Thymus (tissue), 11 donors: ENCODE data around the gene RAD51B. TPM values are rescaled to one million over a fixed set of nuclear protein-coding genes. Genes with fewer than 3 reads are reported as not detected.

Experiments used
- DNase-seq, 9 donors: peaks; one replicate each; pipeline ENCODE4 v3.0.0-alpha.2; 2013; ENCODE audit warnings: low spot score in 9 of 9, low read depth in 6 of 9, missing footprints in 1 of 9
- H3K27ac ChIP-seq, 2 donors: one replicate each; pipeline ENCODE4 v1.5.1; 2013; ENCODE audit warnings: control low read depth in 1 of 2, low read depth in 1 of 2, low read length in 1 of 2, mild to moderate bottlenecking in 1 of 2, moderate library complexity in 1 of 2
- H3K27me3 ChIP-seq, 2 donors: one replicate each; pipeline ENCODE4 v1.5.1; 2013; ENCODE audit warnings: low read length in 1 of 2; ENCODE audit not compliant: control insufficient read depth in 2 of 2, insufficient read depth in 1 of 2
- H3K36me3 ChIP-seq, 2 donors: one replicate each; pipeline ENCODE4 v1.5.1; 2013; ENCODE audit warnings: low read length in 1 of 2, mild to moderate bottlenecking in 1 of 2, moderate library complexity in 1 of 2; ENCODE audit not compliant: control insufficient read depth in 2 of 2, insufficient read depth in 2 of 2
- H3K4me1 ChIP-seq, 2 donors: one replicate each; pipeline ENCODE4 v1.5.1; 2013; ENCODE audit warnings: low read length in 2 of 2; ENCODE audit not compliant: control insufficient read depth in 2 of 2, insufficient read depth in 2 of 2
- H3K4me3 ChIP-seq, 2 donors: one replicate each; pipeline ENCODE4 v1.5.1; 2013; ENCODE audit warnings: low read length in 2 of 2, control low read depth in 1 of 2, mild to moderate bottlenecking in 1 of 2
- H3K9me3 ChIP-seq, 2 donors: one replicate each; pipeline ENCODE4 v1.5.1; 2013; ENCODE audit warnings: low read length in 1 of 2, mild to moderate bottlenecking in 1 of 2; ENCODE audit not compliant: control insufficient read depth in 2 of 2, insufficient read depth in 1 of 2
- WGBS: extraction: QIAGEN DNeasy Blood & Tissue Kit; methylation state at CpG from one replicate; pipeline ENCODE4 v1.1.7; 2013; 5-methylcytosine and 5-hydroxymethylcytosine counted together
- polyA plus RNA-seq: library from polyadenylated mRNA; stranded (reverse); fragments of 200-250 nt; gene quantifications from one replicate; pipeline ENCODE4 v1.2.3, GENCODE V29; 2013
- total RNA-seq: library from RNA; stranded (reverse); fragments of 120-200 nt; gene quantifications from one replicate; pipeline ENCODE4 v1.2.4, GENCODE V29; 2013
- donor health status: healthy.

Gene RAD51B
- total and polyA plus RNA-seq, 2 donors = 7.8 to 17.8 TPM

GRCh38 chr14:68631394-68632053, 811.9 kb downstream of the RAD51B start:
- H3K4me1 ChIP-seq = peaks cover 0 to 51% of the 10 kb centered on the region in 2 donors
- no peaks in the 10 kb centered on the region for H3K9me3 ChIP-seq
- peaks cover 0 to 15% of the 10 kb centered on the region in 2 donors for H3K27me3 ChIP-seq
- H3K4me3 ChIP-seq = no peak overlapping the region
- no peak overlapping the region for H3K27ac ChIP-seq
- WGBS = 96% methylated on average over 11 of the region's 11 CpGs
- no peak for DNase-seq
- H3K36me3 ChIP-seq = no peaks in the 10 kb centered on the region

GRCh38 chr14:68632054-68632895, 812.7 kb downstream of the RAD51B start:
- peaks cover 0 to 15% of the 10 kb centered on the region in 2 donors for H3K27me3 ChIP-seq
- peaks cover 0 to 53% of the 10 kb centered on the region in 2 donors for H3K4me1 ChIP-seq
- no peaks in the 10 kb centered on the region for H3K36me3 ChIP-seq
- no peak for DNase-seq
- H3K9me3 ChIP-seq = no peaks in the 10 kb centered on the region
- H3K27ac ChIP-seq = no peak overlapping the region
- H3K4me3 ChIP-seq = no peak overlapping the region
- WGBS = 97% methylated on average over 19 of the region's 19 CpGs

- no peak for DNase-seq
- H3K27me3 ChIP-seq = peaks cover 0 to 8% of the 10 kb centered on the region in 2 donors
- H3K27ac ChIP-seq = peak overlapping the region; percentile 55 to 71
- H3K4me1 ChIP-seq = peaks cover 0 to 53% of the 10 kb centered on the region in 2 donors
- WGBS = 53% methylated on average over 15 of the region's 15 CpGs
- no peak overlapping the region for H3K4me3 ChIP-seq
- no peaks in the 10 kb centered on the region for H3K36me3 ChIP-seq
- H3K9me3 ChIP-seq = no peaks in the 10 kb centered on the region
Measured at GRCh38 chr14:68633131-68633991, 813.8 kb downstream of the RAD51B start.

GRCh38 chr14:68634332-68634731, 814.8 kb downstream of the RAD51B start:
- 86% methylated on average over 9 of the region's 9 CpGs for WGBS
- Histone ChIP-seq H3K27me3 (no peaks in the 10 kb centered on the region), H3K9me3 (no peaks in the 10 kb centered on the region), H3K36me3 (no peaks in the 10 kb centered on the region), H3K27ac (no peak overlapping the region), H3K4me1 (peaks cover 0 to 53% of the 10 kb centered on the region in 2 donors), H3K4me3 (no peak overlapping the region)
- no peak for DNase-seq

DNA sequence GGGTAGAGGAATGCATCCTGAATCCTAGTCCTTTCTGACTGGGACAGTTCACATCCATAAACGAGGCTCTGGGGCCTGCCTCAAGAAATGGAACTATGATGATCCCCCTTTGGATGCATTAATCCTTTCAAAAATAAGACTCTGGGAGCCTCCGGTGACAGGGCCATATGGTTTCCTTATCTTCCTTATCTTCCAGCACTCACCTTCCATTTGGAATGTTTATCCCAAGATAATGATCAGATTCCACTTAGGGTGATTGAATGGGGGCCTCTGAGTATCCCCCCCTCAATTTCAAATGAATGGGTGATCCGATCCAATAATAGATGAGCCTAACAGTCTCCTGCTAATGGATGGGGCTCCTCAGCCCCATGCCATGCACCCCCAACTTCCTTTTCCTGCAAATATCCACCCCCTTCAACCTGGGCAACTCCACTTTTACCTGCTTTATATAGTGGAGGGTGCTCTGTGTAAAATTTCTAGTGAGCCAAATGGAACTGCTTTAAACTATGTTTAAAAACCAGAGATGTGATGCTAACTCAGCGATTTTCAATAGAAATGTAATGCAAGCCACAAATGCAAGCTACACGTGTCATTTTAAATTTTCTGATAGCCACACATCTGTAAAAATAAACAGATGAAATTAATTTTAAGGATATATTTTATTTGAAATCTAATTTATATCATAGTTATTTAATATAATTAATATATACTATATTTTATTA, 815.5 kb downstream of the RAD51B start:
- H3K4me1 ChIP-seq = peaks cover 0 to 49% of the 10 kb centered on the region in 2 donors
- no peaks in the 10 kb centered on the region for H3K9me3 ChIP-seq
- 95% methylated on average over 5 of the region's 5 CpGs for WGBS
- H3K4me3 ChIP-seq = no peak overlapping the region
- DNase-seq = no peak
- H3K36me3 ChIP-seq = no peaks in the 10 kb centered on the region
- H3K27me3 ChIP-seq = no peaks in the 10 kb centered on the region
- no peak overlapping the region for H3K27ac ChIP-seq

DNA sequence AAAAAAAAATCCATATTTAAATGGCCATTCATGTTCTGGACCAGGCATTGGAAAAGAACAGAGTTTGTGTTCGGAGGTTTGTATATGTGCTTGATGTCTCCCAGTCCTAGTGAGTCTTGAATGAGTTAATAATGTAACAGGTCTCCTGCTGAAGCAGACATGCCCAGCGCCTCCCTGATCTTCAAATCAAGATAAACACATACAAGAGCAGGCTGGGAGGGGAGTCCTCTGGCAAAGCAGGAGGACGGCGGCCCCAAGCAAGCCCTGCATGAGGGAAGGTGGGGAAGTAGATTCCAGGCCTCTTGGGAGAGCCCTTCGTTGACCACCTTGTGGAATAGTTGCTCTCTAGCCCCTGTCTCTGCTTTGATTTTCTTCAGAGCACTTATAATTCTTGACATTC, 817.0 kb downstream of the RAD51B start:
- no peak for DNase-seq

DNA sequence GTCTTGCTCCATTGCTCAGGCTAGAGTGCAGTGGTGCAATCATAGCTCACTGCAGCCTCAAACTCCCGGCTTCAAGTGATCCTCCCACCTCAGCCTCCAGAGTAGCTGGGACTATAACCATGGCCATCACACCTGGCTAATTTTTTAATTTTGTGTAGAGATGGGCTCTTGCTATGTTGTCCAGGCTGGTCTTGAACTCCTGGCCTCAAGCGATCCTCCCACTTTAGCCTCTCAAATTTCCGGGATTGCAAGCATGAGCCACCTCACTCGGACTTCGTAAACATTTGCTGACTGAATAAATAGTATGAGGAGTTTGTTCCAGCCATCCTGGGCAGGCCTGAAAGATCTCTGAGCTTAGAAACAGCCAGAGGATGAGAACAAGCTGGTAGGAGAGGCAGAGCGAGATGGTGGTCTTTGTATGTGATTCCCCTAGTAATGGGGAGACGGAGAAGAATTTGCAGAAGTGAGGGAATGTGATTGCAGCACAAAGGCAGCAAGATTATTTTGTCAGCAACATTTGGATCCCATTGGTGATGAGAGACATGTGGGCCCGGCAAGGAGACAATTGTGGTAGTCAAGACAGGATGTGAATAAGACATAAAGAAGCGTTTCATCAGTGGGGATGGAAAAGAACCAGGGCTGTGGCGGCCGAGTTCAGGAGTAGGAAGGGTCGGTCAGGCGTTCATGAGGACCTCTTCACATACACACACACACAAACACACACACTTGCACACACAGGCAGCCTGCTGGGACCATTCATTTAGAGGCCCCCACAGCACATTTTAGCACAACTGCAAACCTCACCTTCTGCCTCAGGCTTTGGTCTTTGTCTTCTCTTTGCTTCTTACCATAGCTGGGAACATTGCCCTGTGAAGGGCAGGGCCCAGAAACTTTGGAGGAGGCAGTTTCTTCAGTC, 817.8 kb downstream of the RAD51B start:
- peaks cover 0 to 41% of the 10 kb centered on the region in 2 donors for H3K4me1 ChIP-seq
- H3K9me3 ChIP-seq = peaks cover 0 to 3% of the 10 kb centered on the region in 2 donors
- H3K36me3 ChIP-seq = no peaks in the 10 kb centered on the region
- DNase-seq = peak in 1 of 9 donors; percentile 55
- no peaks in the 10 kb centered on the region for H3K27me3 ChIP-seq
- peak overlapping the region; percentile 55 to 70 for H3K27ac ChIP-seq
- no peak overlapping the region for H3K4me3 ChIP-seq
- 90% methylated on average over 13 of the region's 13 CpGs for WGBS

More for the DNA sequence above, 817.0 kb downstream of the RAD51B start:
- Histone ChIP-seq H3K27ac (no peak overlapping the region), H3K36me3 (no peaks in the 10 kb centered on the region), H3K4me3 (no peak overlapping the region), H3K9me3 (peaks cover 0 to 3% of the 10 kb centered on the region in 2 donors), H3K4me1 (peaks cover 0 to 41% of the 10 kb centered on the region in 2 donors), H3K27me3 (no peaks in the 10 kb centered on the region)
- WGBS = 75% methylated on average over 5 of the region's 5 CpGs
